NOMO-1 treated with DMSO at 0.1 percent for 48 hours (cell line): ENCODE measurements around the gene GATB.

Experiments used
- DNase-seq: peaks from one replicate; lab custom pipeline; 2025; ENCODE audit not compliant: unreplicated experiment; lab: John Stamatoyannopoulos, UW

The GATB gene

DNA sequence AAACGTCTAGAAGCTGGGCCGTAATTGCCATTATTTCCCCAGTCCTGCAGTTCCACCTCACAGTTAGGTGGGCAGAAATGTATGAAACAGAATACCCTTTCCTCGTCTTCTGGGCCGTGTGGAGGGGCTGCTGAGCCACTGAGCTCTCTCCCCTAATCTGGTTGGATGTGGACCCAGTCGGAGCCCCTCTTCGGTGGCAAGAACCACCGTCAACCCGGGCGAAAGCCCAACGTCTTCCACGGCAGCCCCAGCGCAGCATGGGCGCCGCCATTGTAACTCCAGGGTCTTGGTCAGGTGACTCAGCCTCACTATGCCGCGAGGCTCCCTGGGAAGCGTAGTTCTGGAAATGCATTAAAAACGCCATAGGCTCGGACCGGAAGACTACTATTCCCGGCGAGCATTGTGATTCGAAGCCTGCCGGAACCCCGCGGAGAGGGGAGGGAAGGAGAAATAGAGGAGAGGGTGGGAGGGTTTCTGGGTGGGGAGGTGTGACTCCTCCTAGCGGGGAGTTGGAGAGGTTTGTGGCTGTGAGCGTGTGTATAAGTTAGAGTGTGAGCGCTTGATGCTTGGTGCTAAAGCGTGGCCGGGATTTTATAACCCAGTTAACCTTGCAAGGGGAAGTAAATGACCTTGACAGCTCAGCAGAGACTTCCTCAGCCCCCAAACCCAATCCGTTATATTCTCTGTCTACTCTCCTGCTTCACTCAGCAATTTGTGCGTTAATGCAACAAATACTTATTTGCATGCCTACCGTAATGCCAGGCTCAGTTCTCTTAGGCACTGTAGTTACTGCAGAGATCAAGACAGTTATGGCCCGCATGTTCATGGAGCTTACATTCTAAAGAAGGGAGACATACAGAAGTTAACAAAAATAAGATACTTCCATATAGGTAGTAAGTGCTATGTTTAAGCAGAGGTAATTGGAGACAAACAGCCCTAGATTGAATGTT lies at the start of gene GATB:
Gene GATB (minus strand): TSS at position 296 of the 950 bp plus-strand sequence. CDS start 25 bp downstream, at position 271.
- peak; percentile 98 for DNase-seq

GRCh38 chr4:151810476-151810875 lies 49.7 kb upstream of the GATB start:
- DNase-seq, result no peak

- no peak for DNase-seq
These were observed 48.9 kb upstream of the GATB start for GRCh38 chr4:151809716-151810115.

- no peak for DNase-seq
These were observed 47.7 kb upstream of the GATB start for GRCh38 chr4:151808542-151808941.

GRCh38 chr4:151808120-151808529 lies 47.3 kb upstream of the GATB start:
- no peak for DNase-seq

- no peak for DNase-seq
These were observed 46.4 kb upstream of the GATB start for GRCh38 chr4:151807220-151807619.

DNA sequence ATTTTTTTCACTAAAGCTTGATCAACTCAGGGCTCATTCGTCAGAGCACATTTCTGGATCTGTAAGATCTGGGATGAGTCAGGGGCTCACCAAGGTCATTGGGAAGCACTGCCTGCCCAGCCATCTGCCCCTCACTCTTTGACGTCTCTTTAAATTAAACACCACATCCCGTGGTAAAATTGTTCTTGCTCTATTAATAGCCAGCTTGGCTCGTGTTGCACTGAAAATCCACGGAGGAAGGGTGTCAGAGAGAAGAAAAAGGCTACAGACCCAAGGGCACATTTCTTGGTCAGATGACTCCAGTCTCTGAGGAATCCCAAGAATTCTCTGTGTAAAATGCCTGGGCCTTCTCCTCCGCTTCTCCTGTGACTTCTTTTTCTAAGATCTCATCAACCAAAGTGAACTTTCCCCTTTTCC lies 45.7 kb upstream of the GATB start:
- no peak for DNase-seq

GRCh38 chr4:151804821-151805220 lies 44.0 kb upstream of the GATB start:
- DNase-seq, result no peak

- no peak for DNase-seq
These were observed 43.4 kb upstream of the GATB start for GRCh38 chr4:151804086-151804630.

GRCh38 chr4:151803246-151803645 lies 42.4 kb upstream of the GATB start:
- DNase-seq, result no peak

DNA sequence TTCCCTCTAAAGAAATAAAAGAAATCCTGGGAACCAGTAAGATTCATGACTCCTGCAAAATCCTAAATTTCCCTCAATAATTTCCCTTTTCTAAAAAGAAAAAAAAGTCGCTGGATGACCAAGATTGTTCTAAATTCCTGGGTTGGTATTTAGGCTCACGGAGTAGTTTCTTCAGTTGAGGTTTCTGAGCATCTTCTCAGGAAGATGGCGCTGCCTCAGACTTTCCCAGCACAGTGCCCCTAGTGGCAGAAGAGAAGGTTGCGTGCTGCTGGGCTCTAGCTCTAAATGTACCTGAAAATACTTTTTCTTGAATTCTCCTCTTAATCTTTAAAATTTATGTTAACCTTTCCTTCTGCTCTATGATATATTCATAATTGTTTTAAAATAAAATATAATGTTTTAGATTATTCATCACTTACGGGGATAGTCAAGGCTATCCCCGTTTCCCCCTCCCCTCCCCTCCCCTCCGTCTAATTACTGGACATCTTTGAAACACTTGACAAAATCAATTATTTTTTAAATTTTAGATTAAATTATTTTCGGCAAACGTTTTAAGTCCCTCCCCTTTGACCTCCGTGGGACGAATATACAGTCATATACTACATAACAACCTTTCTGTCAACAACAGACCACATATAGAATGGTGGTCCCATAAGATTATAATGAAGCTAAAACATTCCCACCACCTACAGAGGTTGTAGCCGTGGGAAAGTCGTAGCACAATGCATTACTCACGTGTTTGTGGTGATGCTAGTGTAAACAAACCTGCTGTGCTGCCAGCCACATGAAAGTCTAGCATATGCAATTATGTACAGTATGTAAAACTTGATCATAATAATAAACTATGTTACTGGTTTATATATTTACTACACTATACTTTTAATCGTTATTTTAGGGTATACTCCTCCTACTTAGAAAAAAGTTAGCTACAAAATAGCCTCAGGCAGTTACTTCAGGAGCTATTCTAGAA lies 41.0 kb upstream of the GATB start:
- DNase-seq, result peak; percentile 53

DNA sequence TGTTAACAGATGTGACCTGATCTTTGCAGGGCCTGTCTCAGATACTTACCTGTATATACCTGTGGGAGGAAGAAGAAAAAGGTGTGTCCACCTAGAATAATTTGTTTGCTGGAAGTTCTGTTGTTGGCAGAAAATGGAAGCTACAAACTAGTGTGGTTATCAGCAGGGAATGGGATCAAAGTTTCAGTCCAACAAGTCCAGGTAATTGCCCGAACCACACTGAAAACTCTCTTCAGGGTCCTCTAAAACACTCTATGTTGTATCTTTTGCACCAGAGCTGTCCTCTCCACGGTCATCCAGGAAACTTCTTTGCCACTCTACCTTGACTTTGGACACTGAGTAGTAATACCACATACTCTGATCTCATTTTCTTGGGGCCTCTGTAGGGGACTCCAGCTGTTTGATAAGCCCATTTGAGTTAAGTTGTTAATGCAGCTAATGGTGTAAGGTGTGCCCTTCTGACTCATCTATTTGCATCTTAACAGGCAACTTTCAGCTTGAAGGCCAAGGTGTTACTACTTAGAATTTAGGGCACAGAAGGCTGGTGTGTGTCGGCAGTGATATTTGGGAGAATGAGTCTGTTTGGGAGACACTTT lies 38.7 kb upstream of the GATB start:
- DNase-seq, result no peak

- DNase-seq, result peak; percentile 69
These were observed 38.0 kb upstream of the GATB start for GRCh38 chr4:151798678-151799416.

DNA sequence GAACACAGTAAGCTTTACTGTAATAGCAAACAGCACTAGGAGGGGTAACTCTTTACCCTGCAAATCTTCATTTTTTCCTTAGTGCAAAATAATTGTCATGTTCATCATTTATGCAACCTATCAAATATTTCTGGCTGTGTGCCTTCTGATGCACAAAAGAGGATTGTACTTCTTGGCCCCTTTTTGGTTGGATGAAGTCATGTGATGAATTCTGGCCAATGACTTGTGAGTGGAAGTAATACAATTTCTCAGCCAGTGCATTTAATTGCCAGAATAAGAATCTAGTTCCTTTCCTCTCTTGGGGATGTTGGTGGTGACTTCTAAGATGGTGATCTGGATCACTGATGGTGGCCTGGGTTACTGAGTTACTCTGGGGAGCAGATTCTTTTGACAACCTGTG lies 37.0 kb upstream of the GATB start:
- no peak for DNase-seq

- no peak for DNase-seq
These were observed 36.3 kb upstream of the GATB start for GRCh38 chr4:151797131-151797530.

GRCh38 chr4:151796106-151796505 lies 35.3 kb upstream of the GATB start:
- no peak for DNase-seq

GRCh38 chr4:151792995-151793394 lies 32.2 kb upstream of the GATB start:
- DNase-seq, result no peak

GRCh38 chr4:151792530-151792929 lies 31.7 kb upstream of the GATB start:
- no peak for DNase-seq

GRCh38 chr4:151788021-151788420 lies 27.2 kb upstream of the GATB start:
- no peak for DNase-seq

- no peak for DNase-seq
These were observed 25.3 kb upstream of the GATB start for GRCh38 chr4:151786158-151786495.
